Epithelial cell of esophagus (primary cell): ENCODE data around the gene IFRD2.
"Not testable (repeated sequence)": the region's sequence is repeated elsewhere in the genome, so short reads cannot be mapped to it uniquely, and the experiment has no call there.

Source experiments
- DNase-seq: peaks from one replicate; pipeline ENCODE4 v3.0.0; 2010; ENCODE audit warnings: low read depth
- H3K4me3 ChIP-seq: 2 replicates; pipeline ENCODE4 v1.5.1; 2011; ENCODE audit warnings: mild to moderate bottlenecking, low read length, control low read depth
- CTCF ChIP-seq: IDR thresholded peaks from 2 replicates; pipeline ENCODE4 v1.5.1; 2011; ENCODE audit warnings: low read depth, mild to moderate bottlenecking, low read length, control low read depth, inconsistent platforms; ENCODE audit not compliant: insufficient read depth; ENCODE audit errors: missing control alignments

The IFRD2 gene

DNA sequence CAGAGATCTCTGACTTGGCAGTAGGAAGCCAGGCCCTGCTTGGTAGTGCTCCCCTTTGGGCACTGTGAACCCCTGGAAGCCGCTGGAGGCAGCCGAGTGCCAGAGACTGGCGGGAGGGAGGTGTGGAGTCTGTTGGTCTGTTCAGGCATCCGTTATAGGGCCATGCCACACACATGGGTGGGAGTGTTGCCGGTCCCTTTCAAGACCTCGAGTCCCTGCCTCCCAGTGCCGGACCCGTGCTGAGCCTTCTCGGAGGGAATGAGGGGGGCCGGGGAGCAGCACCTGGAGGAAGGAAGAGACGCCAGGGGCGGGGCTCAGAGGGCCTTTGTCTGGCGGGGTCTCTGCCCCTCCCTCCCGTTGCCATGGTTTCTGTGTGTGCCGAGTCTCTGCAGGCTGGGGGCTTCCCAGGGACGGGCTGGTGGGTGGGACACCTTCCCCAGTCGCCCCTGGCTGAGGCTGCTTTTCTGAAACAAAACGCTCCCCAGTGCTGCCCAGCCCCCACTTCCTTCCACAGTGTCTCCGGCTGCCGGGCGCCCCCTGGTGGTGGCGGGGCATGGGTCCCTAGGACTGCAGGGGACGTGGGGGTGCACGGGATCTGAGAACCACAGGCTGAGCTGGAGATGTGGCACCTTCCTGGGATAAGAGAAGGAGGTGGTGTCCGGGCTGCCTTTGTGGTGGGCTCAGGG, 46.3 kb downstream of the IFRD2 start:
- H3K4me3 ChIP-seq, result peak overlapping the region; percentile 27
- DNase-seq, result peak; percentile 90
- TF ChIP-seq CTCF, result peak; percentile 93

DNA sequence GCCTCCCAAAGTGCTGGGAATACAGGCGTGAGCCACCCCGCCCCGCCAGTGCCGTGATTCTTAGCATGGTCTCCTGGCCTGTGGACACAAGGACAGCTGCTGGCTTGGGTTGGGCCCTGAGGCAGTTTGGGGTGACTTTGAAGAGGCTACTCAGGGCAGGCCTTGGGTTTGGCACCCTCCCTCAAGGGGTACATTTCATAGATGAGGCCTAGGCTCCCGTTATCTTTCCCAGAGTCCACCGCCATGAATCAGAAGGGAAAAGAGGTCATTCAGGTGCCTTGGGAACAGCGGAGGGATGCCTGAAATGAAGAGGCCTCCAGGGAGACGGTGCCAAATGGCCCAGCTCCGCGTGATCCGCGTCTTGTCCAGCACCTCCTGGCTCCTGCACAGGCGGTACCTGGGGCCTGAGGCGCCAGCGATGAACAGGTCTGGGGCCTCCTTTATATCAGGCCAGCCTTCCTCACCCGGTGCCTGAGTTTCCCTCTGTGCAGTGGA, 46.9 kb downstream of the IFRD2 start:
- TF ChIP-seq CTCF, result no peak
- no peak for DNase-seq
- H3K4me3 ChIP-seq, result no peak overlapping the region

GRCh38 chr3:50244813-50245212, 47.4 kb downstream of the IFRD2 start:
- not testable (repeated sequence) for H3K4me3 ChIP-seq, DNase-seq

DNA sequence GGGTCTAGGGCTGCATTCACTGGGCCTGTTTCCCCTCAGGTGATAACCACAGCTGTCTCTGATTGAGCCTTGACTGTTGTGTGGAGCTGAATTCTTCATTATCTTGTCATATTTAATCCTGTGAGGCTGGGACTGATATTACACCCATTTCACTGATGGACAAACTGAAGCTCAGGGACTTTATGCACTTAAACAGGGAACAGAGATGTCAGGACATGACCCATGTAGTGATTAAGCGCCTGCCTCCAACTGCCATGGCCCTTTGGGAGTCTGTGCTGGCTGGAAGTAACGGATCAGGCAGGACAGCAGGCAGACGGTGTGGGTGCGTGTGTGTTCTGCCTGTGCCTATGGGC, 48.7 kb downstream of the IFRD2 start:
- no peak overlapping the region for H3K4me3 ChIP-seq
- no peak for DNase-seq
- TF ChIP-seq CTCF, result no peak

DNA sequence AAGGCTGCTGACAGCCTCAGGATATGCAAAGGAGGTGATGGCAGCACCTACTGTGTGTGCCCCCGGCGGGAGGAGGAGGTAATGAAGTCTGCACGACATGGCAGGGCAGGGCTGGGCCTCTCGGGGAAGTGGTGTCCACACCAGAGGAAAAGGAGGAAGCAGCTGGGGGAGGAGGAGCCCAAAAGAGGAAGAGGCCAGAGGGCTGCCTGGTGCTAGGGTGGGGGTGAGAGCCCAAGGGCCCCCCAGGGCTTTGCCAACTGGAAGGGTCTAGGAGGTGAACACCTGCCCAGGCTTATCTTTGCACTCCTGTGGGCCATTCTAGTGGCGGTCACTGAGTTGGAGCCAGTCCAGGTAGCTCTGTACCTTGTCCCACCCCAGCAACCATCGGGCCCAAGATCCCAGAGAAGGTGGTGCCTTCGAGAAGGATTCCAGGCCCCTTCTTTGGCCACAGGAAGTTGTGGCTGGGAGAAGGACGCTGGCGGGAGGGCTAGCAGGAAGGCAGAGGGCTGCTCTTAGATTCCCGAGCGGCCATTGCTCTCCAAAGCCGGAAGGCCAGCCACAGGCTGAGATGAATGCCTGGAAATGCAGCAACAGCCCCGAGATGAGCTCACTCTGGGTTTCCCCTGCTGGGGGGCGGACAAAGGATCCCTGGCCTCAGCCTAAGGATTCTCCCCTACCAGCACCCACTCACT, 49.2 kb downstream of the IFRD2 start:
- TF ChIP-seq CTCF, result no peak
- no peak overlapping the region for H3K4me3 ChIP-seq
- peak; percentile 58 for DNase-seq

- no peak for TF ChIP-seq CTCF
- H3K4me3 ChIP-seq, result no peak overlapping the region
These were observed 49.9 kb downstream of the IFRD2 start for GRCh38 chr3:50242381-50242770.

GRCh38 chr3:50241713-50242380, 50.4 kb downstream of the IFRD2 start:
- TF ChIP-seq CTCF, result no peak
- no peak for DNase-seq
- no peak overlapping the region for H3K4me3 ChIP-seq

More at GRCh38 chr3:50242381-50242770, 49.9 kb downstream of the IFRD2 start:
- no peak for DNase-seq
